ENCODE results near the gene TOM1L2.

DNA sequence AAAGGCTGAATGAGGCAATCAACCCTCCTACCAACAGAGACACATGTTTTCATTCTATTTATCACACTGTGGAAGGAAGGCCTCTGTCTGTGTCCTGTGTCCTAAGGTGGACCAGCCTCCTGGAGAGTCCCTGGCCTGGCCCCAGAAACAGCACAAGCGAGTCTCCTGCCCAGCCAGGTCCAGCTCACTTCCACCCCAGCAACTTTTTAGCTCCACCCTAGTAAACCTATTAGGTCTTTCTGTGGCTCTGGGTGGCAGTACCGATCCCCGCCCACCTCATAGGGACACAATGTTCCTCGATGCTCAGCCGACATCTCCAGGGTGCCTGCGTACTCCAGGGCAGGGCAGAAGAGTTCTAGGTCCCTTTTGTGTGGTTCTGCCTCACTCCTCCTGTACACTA, 11.2 kb upstream of the TOM1L2 start:
- TF ChIP-seq BHLHE40 (IDR thresholded peaks at IDR 0.05; ENCODE audit: borderline replicate concordance): no peak
- no peak for TF ChIP-seq TARDBP (IDR thresholded peaks at IDR 0.05)
- TF ChIP-seq ZNF384 (IDR thresholded peaks at IDR 0.05): no peak
- TF ChIP-seq NFRKB (IDR thresholded peaks at IDR 0.05): no peak
